Epithelial cell of proximal tubule (primary cell): ENCODE measurements around the gene NLRC4. TPM values are rescaled to one million over a fixed set of nuclear protein-coding genes. Genes with fewer than 3 reads are reported as not detected.

Source experiments
- DNase-seq: peaks from one replicate; pipeline ENCODE4 v3.0.0-alpha.2; 2011; ENCODE audit warnings: low read depth
- H3K4me3 ChIP-seq: 2 replicates; pipeline ENCODE4 v1.5.1; 2011; ENCODE audit warnings: low read depth, mild to moderate bottlenecking, low read length
- CTCF ChIP-seq: conservative IDR thresholded peaks from 2 replicates; pipeline ENCODE4 v1.5.1; 2012; ENCODE audit warnings: low read depth, mild to moderate bottlenecking, low read length
- total RNA-seq: library from RNA; depleted of rRNA; stranded (reverse); fragments of >200 nt; gene quantifications from 2 replicates; pipeline ENCODE4 v1.2.3, GENCODE V29; 2015

Gene NLRC4
- total RNA-seq, 1 donor from 2014 or later: not detected

GRCh38 chr2:32271063-32271462, 6.4 kb upstream of the NLRC4 start:
- TF ChIP-seq CTCF: no peak
- no peak overlapping the region for H3K4me3 ChIP-seq
- DNase-seq: no peak

DNA sequence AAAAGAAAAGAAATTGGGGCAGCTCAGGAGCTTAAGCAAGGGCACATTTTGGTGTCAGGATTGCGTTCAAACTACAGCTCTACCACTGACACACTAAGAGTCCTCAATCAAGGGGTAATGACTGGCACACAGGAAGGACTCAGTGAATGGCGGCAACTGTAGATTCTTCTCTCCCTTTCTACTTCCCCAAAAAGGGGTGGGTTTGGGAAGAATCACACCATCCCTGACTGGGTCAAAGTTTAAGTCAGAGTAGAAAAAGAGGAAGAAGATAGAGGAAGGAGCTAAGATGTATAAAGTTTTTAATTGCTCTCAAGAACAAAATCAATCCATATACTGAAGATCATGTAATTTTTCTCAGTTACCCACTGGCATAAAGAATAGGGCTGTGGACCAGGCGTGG, 2.6 kb downstream of the NLRC4 start:
- no peak for DNase-seq
- no peak for TF ChIP-seq CTCF
- no peak overlapping the region for H3K4me3 ChIP-seq

- no peak for TF ChIP-seq CTCF
- H3K4me3 ChIP-seq: no peak overlapping the region
- DNase-seq: no peak
These were observed 4.3 kb downstream of the NLRC4 start for GRCh38 chr2:32260376-32260775.

GRCh38 chr2:32258242-32258641, 6.4 kb downstream of the NLRC4 start:
- no peak for TF ChIP-seq CTCF
- no peak overlapping the region for H3K4me3 ChIP-seq
- DNase-seq: no peak

DNA sequence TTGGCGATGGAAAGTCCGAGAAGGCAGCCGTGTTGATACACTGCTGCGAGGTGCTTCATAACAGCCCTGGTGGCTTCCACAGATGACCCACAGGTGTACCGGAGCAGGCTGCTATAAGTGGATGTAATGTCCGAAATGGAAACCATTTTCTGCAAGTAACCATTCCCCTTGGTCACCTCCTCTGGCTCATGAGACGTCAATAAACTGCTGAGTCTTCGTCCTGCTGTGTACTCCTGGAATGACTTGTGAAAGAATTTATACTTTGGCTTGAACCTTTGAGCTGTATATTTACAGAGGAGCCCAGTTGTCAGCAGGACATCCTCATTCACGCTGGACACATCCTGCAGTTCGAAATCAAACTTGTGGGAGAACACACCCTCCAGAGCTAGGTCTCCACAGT, 14.4 kb downstream of the NLRC4 start:
- TF ChIP-seq CTCF: no peak
- DNase-seq: no peak

GRCh38 chr2:32249731-32250236, 14.9 kb downstream of the NLRC4 start:
- TF ChIP-seq CTCF: no peak
- no peak overlapping the region for H3K4me3 ChIP-seq
- DNase-seq: no peak

More for the DNA sequence above, 14.4 kb downstream of the NLRC4 start:
- no peak overlapping the region for H3K4me3 ChIP-seq

- no peak for DNase-seq
- H3K4me3 ChIP-seq: no peak overlapping the region
- no peak for TF ChIP-seq CTCF
These were observed 16.4 kb downstream of the NLRC4 start for GRCh38 chr2:32248299-32248698.
